GM19372 (cell line): ENCODE measurements around the gene SDF2L1.
"Not testable (repeated sequence)": the region's sequence is repeated elsewhere in the genome, so short reads cannot be mapped to it uniquely, and the experiment has no call there.

Experiments used
- ATAC-seq: cut with Tn5 transposase; IDR thresholded peaks from one replicate; pipeline ENCODE4 v1.9.1; 2021; ENCODE audit warnings: mild to moderate bottlenecking, low read depth, moderate library complexity; ENCODE audit not compliant: unreplicated experiment

Gene SDF2L1

GRCh38 chr22:21635771-21636510, 6.2 kb upstream of the SDF2L1 start:
- no peak for ATAC-seq

- ATAC-seq = no peak
Measured at GRCh38 chr22:21636629-21637218, 5.4 kb upstream of the SDF2L1 start.

GRCh38 chr22:21637450-21637849, 4.7 kb upstream of the SDF2L1 start:
- ATAC-seq = not testable (repeated sequence)

GRCh38 chr22:21639359-21639758, 2.7 kb upstream of the SDF2L1 start:
- no peak for ATAC-seq

- ATAC-seq = no peak
Measured at GRCh38 chr22:21640810-21641209, 1.3 kb upstream of the SDF2L1 start.

- no peak for ATAC-seq
Measured at GRCh38 chr22:21641417-21641788, 699 bp upstream of the SDF2L1 start.

- ATAC-seq = no peak
Measured at GRCh38 chr22:21642584-21643448, 714 bp downstream of the SDF2L1 start.

GRCh38 chr22:21643533-21644357, 1.6 kb downstream of the SDF2L1 start:
- ATAC-seq = no peak

GRCh38 chr22:21645513-21645912, 3.4 kb downstream of the SDF2L1 start:
- not testable (repeated sequence) for ATAC-seq

GRCh38 chr22:21646608-21647590, 4.8 kb downstream of the SDF2L1 start:
- ATAC-seq = no peak

- no peak for ATAC-seq
Measured at GRCh38 chr22:21650280-21650679, 8.2 kb downstream of the SDF2L1 start.

- ATAC-seq = no peak
Measured at GRCh38 chr22:21650823-21651520, 8.9 kb downstream of the SDF2L1 start.

GRCh38 chr22:21651521-21652009, 9.5 kb downstream of the SDF2L1 start:
- ATAC-seq = peak; percentile 37

GRCh38 chr22:21652010-21652546, 10.0 kb downstream of the SDF2L1 start:
- peak; percentile 90 for ATAC-seq

GRCh38 chr22:21652547-21653545, 10.7 kb downstream of the SDF2L1 start:
- ATAC-seq = no peak

GRCh38 chr22:21657020-21657359, 14.9 kb downstream of the SDF2L1 start:
- no peak for ATAC-seq

- ATAC-seq = peak; percentile 90
Measured at GRCh38 chr22:21657360-21658032, 15.4 kb downstream of the SDF2L1 start.
